AG09309 (cell line): ENCODE data around the gene ZFR.
"Not testable (repeated sequence)": the region's sequence is repeated elsewhere in the genome, so short reads cannot be mapped to it uniquely, and the experiment has no call there.

ENCODE experiments used
- DNase-seq: peaks from one replicate; pipeline ENCODE4 v3.0.0-alpha.2; 2010; ENCODE audit warnings: low read depth
- H3K4me3 ChIP-seq: 2 replicates; pipeline ENCODE4 v1.5.1; 2011; ENCODE audit warnings: mild to moderate bottlenecking, low read depth, low read length, moderate library complexity; ENCODE audit not compliant: control insufficient read depth
- CTCF ChIP-seq: IDR thresholded peaks from 2 replicates; pipeline ENCODE4 v1.5.1; 2011; ENCODE audit warnings: mild to moderate bottlenecking, low read depth, low read length, inconsistent platforms; ENCODE audit not compliant: insufficient read depth, control insufficient read depth; ENCODE audit errors: missing control alignments

Gene ZFR

DNA sequence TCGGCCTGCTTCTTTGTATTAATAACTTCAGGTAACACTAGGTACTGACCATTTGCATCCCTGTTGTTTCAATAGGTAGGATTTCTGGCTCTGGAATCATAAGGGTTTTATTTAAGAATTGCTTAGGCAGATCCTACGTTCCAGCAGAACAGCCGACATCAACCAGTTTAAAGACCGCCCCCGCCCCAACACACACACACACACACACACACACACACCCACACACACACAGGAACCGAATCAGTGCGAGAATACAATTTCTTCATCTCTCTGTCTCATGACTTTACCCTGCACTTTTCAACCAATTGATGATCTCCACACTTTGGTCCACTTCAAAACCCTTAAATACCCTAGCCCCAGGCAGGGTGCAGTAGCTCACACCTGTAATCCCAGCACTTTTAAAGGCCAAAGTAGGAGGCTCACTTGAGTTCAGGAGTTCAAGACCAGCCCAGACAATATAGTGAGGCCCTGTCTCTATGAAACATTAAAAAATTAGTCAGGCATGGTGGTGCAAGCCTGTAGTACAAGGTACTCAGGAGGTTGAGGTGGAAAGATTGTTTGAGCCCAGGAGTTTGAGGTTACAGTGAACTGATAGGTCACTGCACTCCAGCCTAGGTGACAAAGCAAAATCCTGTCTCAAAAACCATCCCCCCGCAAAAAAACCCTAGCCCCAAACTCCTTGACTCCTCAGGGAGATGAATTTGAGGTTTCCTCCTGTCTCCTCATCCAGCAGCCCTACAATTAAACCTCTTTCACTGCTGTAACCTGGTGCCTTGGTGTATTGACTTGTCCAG, 129.1 kb downstream of the ZFR start:
- DNase-seq, result no peak
- no peak for TF ChIP-seq CTCF
- H3K4me3 ChIP-seq, result no peak overlapping the region

- no peak for DNase-seq
Measured at GRCh38 chr5:32314658-32315057, 129.9 kb downstream of the ZFR start.

DNA sequence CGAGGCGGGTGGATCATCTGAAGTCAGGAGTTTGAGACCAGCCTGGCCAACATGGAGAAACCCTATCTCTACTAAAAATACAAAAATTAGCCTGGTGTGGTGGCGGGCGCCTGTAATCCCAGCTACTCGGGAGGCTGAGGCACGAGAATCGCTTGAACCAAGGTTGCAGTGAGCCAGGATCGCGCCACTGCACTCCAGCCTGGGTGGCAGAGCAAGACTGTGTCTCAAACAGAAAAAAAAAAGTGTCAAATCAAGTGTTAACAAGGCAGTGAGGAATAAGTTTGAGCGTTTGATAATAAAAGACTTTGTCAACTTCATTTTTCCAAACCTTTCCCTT, 130.4 kb downstream of the ZFR start:
- DNase-seq, result not testable (repeated sequence)

More at GRCh38 chr5:32314658-32315057, 129.9 kb downstream of the ZFR start:
- TF ChIP-seq CTCF, result no peak
- H3K4me3 ChIP-seq, result no peak overlapping the region

GRCh38 chr5:32312595-32313332, 131.8 kb downstream of the ZFR start, which contains the start of gene MTMR12:
MTMR12 (minus strand) TSS chr5:32312939; CDS start chr5:32312838, 101 bp downstream.
- DNase-seq, result peak; percentile 97
- no peak for TF ChIP-seq CTCF
- peak within 1 kb of the TSS; percentile 84 for H3K4me3 ChIP-seq

More for the DNA sequence above, 130.4 kb downstream of the ZFR start:
- not testable (repeated sequence) for H3K4me3 ChIP-seq

- peak; percentile 13 for DNase-seq
- no peak for TF ChIP-seq CTCF
- H3K4me3 ChIP-seq, result peak overlapping the region; percentile 84
Measured at GRCh38 chr5:32312197-32312594, 132.3 kb downstream of the ZFR start.

DNA sequence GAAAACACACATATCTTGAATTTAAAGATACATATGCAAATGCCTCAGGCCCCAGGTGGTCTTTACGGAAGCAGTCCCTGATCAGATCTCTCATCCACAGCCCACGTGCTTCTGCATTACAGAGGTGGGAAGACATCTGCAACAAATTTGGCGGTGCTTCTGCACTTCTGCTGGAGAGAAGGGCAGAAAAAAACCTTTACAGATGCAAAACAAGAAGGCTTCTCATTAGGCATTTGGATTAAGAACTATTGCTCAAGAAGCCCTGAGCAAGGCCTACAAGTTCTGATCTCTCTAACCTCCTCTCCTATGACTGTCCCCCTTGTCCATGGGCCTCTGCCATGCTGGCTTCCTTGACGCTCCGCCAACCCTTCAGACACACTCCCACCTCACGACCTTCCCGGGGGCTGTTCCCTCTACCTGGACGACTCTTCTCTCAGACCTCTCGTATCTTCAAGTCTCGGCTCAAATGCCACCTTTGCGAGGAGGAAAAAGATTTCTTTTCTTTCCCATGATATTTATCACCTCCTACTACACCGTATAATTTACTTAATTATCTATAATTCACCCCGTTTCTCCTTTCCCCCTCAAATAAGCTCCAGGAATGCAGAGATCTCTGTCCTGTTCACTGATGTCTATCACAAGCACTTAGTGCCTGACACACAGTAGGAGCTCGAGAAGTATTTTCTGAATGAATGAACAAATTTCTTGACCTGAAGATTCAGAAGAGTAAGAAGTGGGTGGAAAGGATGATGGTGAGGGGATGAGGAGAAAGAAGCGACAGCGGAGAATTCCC, 132.9 kb downstream of the ZFR start:
- peak overlapping the region; percentile 84 for H3K4me3 ChIP-seq
- no peak for TF ChIP-seq CTCF
- DNase-seq, result no peak
